Measurements from ENCODE around the gene STAT3. TPM values are rescaled to one million over a fixed set of nuclear protein-coding genes. Genes with fewer than 3 reads are reported as not detected.

Gene STAT3
- total and polyA plus RNA-seq, 2 donors (not counting 3 experiments of a cell fraction or from before 2014, with no cell fraction given), result 59.1 to 124 TPM

GRCh38 chr17:42342242-42343008 is 45.8 kb downstream of the STAT3 start:
- dilution Hi-C loops (cut with MboI; ENCODE audit: extremely low pct_ligation_motif_present, low sequenced_read_pairs) (loop anchor here (25.0 kb wide), 1 partner anchor 170 kb away; no protein-coding TSS in a partner anchor), intact Hi-C loops (cut with micrococcal nuclease) (no loop called here)
- CTCF ChIA-PET, result interaction anchor here (0.8 to 1.8 kb wide), 4 partner anchors 13 to 175 kb away, joined by 3 to 5 read pairs (median 4); no protein-coding TSS in a partner anchor
- POLR2A ChIA-PET, result no interaction called here
- H3K36me3 ChIP-seq (ENCODE audit: control insufficient read depth in 2 of 2, extremely low read depth in 1 of 2, insufficient read depth in 2 of 2, low read length in 2 of 2), result peaks cover 7 to 23% of the 10 kb centered on the region in 2 experiments
- H3K9me3 ChIP-seq (replicated peaks; ENCODE audit: control insufficient read depth, insufficient read depth, low read length), result no peaks in the 10 kb centered on the region
- H3K9ac ChIP-seq (replicated peaks; ENCODE audit: extremely low read depth, insufficient read depth, low read length), result no peak overlapping the region
- no peak overlapping the region for H3K4me2 ChIP-seq (ENCODE audit: insufficient read depth, low read length)
- no peaks in the 10 kb centered on the region for H4K20me1 ChIP-seq (replicated peaks; ENCODE audit: control insufficient read depth, extremely low read depth, insufficient read depth, low read length)
- FAIRE-seq, result no peak
- no peak overlapping the region for H3K27ac ChIP-seq (ENCODE audit: insufficient read depth, low read depth, low read length)
- H3K4me3 ChIP-seq (replicated peaks in 1 of 3; ENCODE audit: insufficient read depth in 1 of 3, low read depth in 1 of 3, low read length in 3 of 3), result no peak overlapping the region
- peaks cover 27% of the 10 kb centered on the region for H3K4me1 ChIP-seq (ENCODE audit: control insufficient read depth, extremely low read depth, insufficient read depth, low read length)
- BruUV-seq (replicated peaks), result no TSS peak
- H3K79me2 ChIP-seq (ENCODE audit: control insufficient read depth, insufficient read depth, low read length), result peaks cover 7% of the 10 kb centered on the region
- no peaks in the 10 kb centered on the region for H3K27me3 ChIP-seq (ENCODE audit: control insufficient read depth in 2 of 2, insufficient read depth in 2 of 2, low read length in 2 of 2)
- no peak for DNase-seq (ENCODE audit: low read depth, low spot score)
- TF ChIP-seq MYC (IDR thresholded peaks at IDR 0.05; ENCODE audit: low read depth, low read length) (no peak), POLR2AphosphoS5 (IDR thresholded peaks at IDR 0.05; ENCODE audit: insufficient read depth, low read depth, low read length) (no peak), POLR2A (IDR thresholded peaks at IDR 0.05; ENCODE audit: low read depth, low read length) (no peak), MAX (IDR thresholded peaks at IDR 0.05; ENCODE audit: insufficient read depth, insufficient read length) (no peak), EZH2 (IDR thresholded peaks at IDR 0.05; ENCODE audit: borderline replicate concordance, low read depth, low read length, severe bottlenecking) (no peak), GATA2 (IDR thresholded peaks at IDR 0.05; ENCODE audit: insufficient read depth, insufficient read length, low read depth, low read length) (no peak), CTCF (IDR thresholded peaks at IDR 0.05; ENCODE audit: extremely low read depth in 1 of 2, insufficient read depth in 1 of 2, low read depth in 1 of 2, low read length in 2 of 2) (no peak), FOS (IDR thresholded peaks at IDR 0.05; ENCODE audit: borderline replicate concordance, insufficient read depth, low read length) (no peak), JUN (IDR thresholded peaks at IDR 0.05; ENCODE audit: borderline replicate concordance, insufficient read depth, insufficient read length, low read depth) (no peak)
- H2AFZ ChIP-seq (ENCODE audit: low read depth, low read length), result no peak overlapping the region
- no peaks in the 10 kb centered on the region for H3K9me1 ChIP-seq (replicated peaks; ENCODE audit: control insufficient read depth, extremely low read depth, insufficient read depth, low read length)
